ENCODE measurements around the gene CTAG1A.

DNA sequence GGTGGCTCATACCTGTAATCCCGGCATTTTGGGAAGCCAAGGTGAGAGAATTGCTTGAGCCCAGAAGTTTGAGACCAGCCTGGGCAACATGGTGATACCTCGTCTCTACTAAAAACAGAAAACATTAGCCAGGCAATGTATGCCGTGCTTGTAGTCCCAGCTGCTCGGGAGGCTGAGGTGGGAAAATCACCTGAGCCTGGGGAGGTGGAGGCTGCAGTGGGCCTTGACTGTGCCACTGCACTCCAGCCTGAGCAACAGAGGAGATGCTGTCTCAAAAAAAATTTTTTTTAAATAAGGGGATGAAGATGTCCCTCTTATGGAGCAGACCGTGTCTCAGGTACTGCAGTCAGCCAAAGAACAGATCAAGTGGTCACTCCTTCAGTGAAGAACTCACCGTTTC, 20.6 kb downstream of the CTAG1A start:
- no peak for TF ChIP-seq POLR2A (IDR thresholded peaks at IDR 0.05; ENCODE audit: low read length)
- TF ChIP-seq GATA1 (IDR thresholded peaks at IDR 0.05; ENCODE audit: low read depth, low read length) = no peak

Data from erythroblast (primary cell).